GM12801 (cell line): ENCODE results near the gene RELCH.

ENCODE experiments used
- CTCF ChIP-seq: IDR thresholded peaks from one replicate; pipeline ENCODE4 v1.5.1; 2011; ENCODE audit warnings: control low read depth; ENCODE audit not compliant: insufficient read length; ENCODE audit errors: extremely low read depth

RELCH gene

GRCh38 chr18:62345909-62346308, 158.9 kb downstream of the RELCH start:
- no peak for TF ChIP-seq CTCF

- TF ChIP-seq CTCF, result no peak
Measured at GRCh38 chr18:62346333-62347088, 159.5 kb downstream of the RELCH start.

GRCh38 chr18:62347089-62347506, 160.0 kb downstream of the RELCH start:
- TF ChIP-seq CTCF, result no peak

- TF ChIP-seq CTCF, result no peak
Measured at GRCh38 chr18:62348474-62348873, 161.4 kb downstream of the RELCH start.

- no peak for TF ChIP-seq CTCF
Measured at GRCh38 chr18:62353170-62353569, 166.1 kb downstream of the RELCH start.

- no peak for TF ChIP-seq CTCF
Measured at GRCh38 chr18:62354151-62354550, 167.1 kb downstream of the RELCH start.

- TF ChIP-seq CTCF, result no peak
Measured at GRCh38 chr18:62357079-62357719, 170.1 kb downstream of the RELCH start.
